GM18511 (cell line): ENCODE results near the gene FCHO2.
"Not testable (repeated sequence)": the region's sequence is repeated elsewhere in the genome, so short reads cannot be mapped to it uniquely, and the experiment has no call there.

ENCODE experiments used
- ATAC-seq: cut with Tn5 transposase; IDR thresholded peaks from one replicate; pipeline ENCODE4 v1.9.1; 2021; ENCODE audit warnings: mild to moderate bottlenecking, moderate library complexity; ENCODE audit not compliant: unreplicated experiment

The FCHO2 gene, protein sequence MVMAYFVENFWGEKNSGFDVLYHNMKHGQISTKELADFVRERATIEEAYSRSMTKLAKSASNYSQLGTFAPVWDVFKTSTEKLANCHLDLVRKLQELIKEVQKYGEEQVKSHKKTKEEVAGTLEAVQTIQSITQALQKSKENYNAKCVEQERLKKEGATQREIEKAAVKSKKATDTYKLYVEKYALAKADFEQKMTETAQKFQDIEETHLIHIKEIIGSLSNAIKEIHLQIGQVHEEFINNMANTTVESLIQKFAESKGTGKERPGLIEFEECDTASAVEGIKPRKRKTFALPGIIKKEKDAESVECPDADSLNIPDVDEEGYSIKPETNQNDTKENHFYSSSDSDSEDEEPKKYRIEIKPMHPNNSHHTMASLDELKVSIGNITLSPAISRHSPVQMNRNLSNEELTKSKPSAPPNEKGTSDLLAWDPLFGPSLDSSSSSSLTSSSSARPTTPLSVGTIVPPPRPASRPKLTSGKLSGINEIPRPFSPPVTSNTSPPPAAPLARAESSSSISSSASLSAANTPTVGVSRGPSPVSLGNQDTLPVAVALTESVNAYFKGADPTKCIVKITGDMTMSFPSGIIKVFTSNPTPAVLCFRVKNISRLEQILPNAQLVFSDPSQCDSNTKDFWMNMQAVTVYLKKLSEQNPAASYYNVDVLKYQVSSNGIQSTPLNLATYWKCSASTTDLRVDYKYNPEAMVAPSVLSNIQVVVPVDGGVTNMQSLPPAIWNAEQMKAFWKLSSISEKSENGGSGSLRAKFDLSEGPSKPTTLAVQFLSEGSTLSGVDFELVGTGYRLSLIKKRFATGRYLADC

DNA sequence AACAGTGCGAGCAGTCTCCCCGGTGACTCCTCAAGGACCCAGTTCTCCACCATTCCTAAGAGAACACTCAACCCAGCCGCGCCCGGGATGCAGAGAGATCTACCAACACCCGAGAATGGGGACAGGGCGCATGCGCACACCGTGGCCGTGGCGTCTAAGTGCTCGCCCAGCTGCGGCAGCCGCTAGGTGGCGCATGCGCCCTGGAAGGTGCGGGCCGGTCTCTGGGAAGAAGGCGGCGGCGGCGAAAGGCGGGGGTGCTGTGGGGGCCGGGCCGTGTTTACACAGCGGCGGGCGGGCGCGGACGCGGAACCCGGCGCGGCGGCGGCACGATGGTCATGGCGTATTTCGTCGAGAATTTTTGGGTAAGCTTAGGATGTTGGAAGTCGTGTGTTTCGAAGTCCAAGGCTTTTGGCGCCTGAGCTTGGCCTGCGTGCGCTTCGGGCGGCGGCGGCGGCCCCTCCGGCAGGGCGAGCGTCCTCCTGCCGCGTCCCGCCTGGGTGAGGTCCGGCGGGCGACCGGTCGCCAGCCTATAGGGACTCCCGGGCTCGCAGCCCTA lies at the start of gene FCHO2:
Gene FCHO2 (plus strand): TSS at position 274 of the 556 bp plus-strand sequence. CDS start 56 bp downstream, at position 330.
- ATAC-seq: peak; percentile 96

DNA sequence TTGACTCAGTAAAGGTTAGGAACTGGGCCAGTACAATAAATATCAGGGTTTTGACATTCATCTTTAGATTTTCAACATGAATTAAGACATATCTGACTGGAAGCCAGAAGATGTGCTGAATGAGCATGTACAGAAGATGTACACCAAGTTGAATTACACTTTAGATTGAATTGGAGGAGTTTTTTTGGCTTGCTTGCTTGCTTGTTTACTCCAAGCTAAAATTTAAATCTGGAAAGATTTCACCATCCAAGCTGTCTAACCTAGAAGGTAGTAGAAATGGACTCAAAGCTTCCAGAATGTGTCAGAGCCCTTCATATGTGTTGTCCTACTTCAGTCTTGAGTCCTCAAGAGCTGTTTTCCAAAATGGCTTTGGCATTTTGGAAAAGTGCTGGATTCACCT lies 49.0 kb upstream of the FCHO2 start:
- no peak for ATAC-seq

DNA sequence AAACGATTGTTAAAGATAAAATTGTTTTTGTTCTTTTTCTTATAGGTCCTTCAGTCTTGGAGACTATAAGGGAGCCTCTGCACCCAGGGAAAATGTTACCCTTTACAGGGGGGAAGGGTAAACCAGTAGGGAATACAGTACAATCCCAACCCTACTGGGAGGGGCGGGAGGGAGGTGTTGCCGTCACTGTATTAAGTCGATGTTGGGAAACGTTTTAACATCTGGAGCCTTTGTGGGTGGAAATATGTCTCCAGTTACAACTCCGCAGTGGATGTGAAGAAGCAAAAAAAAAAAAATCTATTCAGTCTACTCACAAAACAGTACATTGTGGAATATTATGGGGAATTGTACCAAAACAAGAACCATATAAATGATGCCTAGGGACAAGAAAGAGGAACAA lies 47.2 kb upstream of the FCHO2 start:
- no peak for ATAC-seq

DNA sequence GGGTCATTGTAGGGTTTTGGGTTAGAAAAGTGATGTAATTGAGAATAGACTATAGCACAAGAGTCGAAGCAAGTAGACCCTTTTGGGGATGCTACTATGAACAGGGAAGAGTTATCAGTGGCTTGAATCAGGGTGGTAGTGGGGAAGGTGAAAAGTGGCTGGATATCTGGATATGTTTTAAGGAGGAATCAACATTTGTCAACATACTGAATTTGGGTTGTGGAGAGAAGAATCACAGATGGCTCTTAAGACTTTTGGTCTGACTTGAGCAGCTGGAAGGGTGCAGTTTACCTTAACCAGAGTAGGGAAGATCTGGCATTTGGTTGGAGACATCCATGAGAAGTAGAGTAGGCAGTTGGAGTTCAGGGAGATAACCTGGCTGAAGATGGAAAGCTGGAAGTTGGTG lies 38.5 kb upstream of the FCHO2 start:
- ATAC-seq: no peak

DNA sequence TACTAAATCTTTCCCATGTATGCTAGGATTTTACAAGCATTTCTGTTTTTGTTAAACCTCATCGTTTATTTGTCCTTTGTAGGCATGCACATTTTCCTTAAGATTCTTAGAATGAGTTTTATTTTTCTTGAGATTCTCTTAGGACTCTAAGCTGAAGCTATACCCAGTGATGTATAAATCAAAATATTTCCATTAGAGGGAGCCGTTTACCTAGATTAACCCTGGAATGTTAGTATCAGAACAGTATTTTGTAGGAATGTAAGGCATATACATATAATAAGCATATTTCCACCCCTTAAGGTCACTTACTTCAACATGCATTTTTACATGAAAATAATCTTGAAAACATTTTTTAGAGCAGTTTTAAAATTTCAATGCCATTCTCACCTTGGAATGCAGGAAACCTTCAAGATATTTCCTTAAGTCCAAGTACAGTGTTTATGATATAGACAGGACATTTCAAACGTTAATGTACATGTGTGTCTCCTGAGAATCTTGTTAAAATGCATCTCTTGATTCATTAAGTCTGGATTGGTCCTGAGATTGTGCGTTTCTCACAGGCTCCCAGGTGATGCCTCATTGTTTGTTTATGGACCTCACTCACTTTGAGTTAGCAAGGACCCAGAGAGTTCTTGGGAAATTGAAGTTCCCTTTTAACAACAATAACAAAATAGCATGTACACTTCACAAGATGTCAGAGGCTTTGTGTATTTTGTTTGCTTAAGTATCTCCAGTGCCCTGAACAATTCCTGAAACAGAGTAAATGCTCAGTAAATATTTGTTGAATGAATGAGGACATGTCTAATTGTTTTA lies 34.9 kb upstream of the FCHO2 start:
- ATAC-seq: no peak

DNA sequence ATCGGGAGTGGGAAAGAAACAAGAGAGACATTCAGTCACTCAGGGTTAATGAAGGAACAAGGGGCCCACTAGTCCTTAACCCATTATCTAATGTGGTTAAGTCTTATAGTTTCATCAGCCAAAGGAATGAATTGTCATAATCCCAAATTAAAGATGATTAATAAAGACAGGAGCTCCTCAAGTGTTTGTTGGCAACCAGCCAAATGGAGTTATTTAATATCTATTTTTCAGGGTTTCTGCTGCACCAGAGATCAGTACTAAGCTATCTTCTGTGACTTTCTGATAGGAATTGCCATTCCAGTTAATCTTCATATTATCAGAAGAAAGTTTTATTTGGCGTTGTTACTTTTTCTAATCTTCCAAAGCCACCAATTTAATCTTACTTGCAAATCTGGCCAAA lies 34.0 kb upstream of the FCHO2 start:
- no peak for ATAC-seq

DNA sequence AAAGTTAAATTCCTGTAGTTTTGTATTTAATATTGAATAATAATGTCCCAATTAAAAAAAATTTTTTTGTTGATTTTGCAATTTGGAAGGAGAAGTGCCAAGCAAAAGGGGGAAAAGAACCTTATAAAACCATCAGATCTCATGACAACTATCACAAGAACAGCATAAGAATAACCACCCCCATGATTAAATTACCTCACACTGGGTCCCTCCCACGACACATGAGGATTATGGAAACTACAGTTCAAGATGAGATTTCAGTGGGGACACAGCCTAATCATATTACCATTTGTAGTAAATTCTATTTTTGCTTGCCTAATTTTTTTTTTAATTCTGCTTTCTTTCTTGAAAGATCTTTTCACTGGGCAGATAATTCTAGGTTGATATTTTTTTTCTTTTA lies 33.4 kb upstream of the FCHO2 start:
- no peak for ATAC-seq

DNA sequence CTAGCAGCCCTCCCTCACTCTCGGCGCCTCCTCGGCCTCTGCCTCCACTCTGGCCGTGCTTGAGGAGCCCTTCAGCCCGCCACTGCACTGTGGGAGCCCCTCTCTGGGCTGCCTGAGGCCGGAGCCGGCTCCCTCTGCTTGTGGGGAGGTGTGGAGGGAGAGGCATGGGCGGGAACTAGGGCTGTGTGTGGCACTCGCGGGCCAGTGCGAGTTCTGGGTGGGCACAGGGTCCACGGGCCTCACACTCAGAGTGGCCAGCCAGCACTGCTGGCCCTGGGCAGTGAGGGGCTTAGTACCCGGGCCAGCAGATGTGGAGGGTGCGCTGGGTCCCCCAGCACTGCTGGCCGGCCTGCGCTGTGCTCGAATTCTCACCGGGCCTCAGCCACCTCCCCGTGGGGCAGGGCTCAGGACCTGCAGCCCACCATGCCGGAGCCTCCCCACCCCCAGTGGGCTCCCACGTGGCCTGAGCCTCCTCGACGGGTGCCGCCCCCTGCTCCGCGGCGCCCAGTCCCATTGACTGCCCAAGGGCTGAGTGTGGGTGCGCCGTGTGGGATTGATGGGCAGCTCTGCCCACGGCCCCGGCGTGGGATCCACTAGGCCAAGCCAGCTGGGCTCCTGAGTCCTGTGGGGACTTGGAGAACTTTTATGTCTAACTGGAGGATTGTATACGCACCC lies 30.4 kb upstream of the FCHO2 start:
- no peak for ATAC-seq

DNA sequence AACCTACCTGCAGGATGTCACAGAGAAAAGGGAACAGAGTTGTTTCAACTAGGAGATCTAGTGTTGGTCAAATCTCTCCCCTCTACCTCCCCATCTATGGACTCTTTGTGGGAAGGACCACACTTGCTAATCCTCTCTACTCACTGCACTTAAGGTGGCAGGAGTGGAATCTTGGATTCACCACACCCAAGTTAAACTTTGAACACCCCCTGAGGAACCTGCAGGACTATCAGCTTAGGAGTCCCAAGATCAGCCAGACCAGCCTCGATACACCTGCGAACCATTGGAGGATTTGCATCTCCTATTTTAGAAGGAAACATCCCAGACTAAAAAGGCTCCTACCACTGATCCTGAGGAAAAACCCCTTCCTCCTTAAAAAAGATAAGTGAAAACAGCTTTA lies 23.2 kb upstream of the FCHO2 start:
- not testable (repeated sequence) for ATAC-seq

DNA sequence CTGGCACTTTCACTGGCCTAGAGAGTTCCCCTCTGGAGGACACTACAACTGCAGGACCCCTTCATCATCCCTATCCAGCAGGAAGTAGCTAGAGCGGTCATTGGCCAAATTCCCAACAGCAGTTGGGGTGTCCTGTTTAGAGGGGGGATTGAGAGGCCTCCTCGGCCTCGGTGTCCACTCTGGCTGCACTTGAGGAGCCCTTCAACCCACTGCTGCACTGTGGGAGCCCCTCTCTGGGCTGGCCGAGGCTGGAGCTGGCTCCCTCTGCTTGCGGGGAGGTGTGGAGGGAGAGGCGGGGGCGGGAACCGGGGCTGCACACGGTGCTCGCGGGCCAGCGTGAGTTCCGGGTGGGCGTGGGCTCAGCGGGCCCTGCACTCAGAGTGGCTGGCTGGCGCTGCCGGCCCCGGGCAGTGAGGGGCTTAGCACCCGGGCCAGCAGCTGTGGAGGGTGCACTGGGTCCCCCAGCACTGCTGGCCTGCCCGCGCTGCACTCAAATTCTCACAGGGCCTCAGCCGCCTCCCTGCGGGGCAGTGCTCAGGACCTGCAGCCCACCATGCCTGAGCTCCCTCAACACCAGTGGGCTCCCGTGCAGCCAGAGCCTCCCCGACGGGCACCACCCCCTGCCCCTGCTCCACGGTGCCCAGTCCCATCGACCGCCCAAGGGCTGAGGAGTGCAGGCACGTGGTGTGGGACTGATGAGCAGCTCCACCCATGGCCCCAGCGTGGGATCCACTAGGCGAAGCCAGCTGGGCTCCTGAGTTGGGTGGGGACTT lies 20.7 kb upstream of the FCHO2 start:
- not testable (repeated sequence) for ATAC-seq

DNA sequence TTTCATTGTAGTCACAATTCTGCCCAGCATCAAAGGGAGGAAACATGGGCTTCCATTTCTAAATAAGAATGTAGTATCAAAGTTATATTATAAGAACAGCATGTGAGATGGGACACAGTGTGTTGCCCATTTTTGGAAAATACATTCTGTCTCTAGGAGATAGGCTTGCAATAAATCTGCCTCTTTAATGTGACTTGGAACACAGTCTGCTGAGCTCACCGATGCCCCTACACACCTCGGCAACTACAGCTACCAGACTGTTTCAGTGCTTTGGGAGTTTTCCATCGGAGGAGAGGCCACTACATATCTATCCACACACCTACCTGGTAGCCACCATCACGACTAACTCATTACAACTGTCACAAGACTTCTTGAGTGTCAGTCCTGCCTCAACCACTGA lies 18.9 kb upstream of the FCHO2 start:
- ATAC-seq: no peak

DNA sequence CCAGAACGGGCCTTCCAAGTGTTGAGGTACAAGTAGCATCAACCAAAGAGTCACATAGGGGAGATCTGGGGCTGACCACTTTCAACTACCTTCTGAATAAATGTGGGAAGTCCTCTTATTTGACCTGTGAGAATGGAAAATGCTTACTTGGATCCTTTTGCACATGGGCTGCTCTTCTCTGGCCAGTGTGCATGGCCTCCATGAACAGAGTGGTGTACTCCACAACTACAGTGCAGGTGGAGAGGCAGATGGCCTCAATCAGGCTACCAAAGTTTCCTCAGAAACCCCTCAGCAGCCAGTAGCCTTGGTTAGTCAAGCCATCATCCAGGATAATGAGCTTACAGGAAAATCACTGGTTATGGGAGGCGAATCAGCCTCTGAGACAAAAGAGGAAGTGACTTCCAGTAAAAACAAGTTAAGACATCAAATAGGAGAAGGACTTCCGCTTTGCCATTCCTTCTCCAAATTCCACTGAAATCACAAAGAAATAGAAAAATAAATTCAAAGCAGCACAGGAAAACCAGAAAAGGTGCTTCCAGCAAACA lies 18.3 kb upstream of the FCHO2 start:
- ATAC-seq: no peak

DNA sequence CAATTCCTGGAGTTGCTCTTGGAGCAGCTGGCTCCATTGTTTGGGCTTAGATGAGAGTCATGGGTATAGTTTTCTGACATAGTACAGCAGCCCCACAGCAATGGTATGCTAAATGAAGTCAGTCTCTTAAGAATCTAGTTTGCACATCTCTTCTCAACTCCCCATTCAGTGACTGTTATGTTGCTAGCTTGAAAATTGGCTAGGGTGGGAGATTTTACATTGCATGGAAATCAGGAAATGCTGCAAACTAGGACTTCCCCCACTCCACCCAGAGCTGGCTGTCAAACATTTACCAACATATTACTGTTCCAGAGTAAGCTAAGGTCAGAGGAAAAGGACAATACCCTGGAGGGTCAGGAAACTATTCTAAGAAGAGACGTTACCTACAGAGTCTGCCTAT lies 17.6 kb upstream of the FCHO2 start:
- ATAC-seq: no peak

DNA sequence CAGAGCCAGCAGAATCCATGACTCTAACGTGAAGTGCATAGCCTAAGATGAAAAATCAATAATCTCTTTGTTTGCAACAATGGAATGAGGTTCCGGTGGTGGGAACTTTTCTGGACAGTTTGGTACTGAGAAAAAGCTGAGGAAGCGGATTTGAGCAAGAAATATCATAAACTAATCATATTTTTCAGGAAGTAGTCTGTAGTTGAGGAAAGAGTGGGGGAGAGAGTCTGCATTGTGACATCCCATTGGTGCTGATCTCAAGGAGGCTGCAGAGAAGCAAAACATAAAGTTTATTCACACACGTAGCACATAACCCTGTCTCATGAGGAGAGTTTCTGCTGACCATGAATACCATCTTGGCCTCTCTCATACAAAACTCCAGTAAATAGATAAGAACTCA lies 15.8 kb upstream of the FCHO2 start:
- no peak for ATAC-seq

DNA sequence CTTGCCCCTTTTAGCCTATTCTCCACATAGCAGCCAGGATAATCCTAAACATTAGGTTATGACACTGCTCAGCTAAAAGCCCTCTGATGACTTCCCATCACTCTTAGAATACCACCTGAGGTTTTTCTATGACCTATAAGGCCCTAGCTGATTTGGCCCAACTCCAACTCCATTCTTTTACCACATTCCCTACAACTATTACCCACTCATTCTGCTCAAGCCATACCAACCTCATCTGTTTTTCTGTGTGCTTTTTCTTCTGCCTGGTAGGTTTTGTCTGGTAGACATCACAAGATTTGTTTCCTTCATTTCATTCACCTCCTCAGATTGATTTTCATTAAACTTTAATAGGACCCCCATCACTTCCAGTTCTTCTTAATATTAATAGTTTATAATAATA lies 12.5 kb upstream of the FCHO2 start:
- ATAC-seq: no peak

DNA sequence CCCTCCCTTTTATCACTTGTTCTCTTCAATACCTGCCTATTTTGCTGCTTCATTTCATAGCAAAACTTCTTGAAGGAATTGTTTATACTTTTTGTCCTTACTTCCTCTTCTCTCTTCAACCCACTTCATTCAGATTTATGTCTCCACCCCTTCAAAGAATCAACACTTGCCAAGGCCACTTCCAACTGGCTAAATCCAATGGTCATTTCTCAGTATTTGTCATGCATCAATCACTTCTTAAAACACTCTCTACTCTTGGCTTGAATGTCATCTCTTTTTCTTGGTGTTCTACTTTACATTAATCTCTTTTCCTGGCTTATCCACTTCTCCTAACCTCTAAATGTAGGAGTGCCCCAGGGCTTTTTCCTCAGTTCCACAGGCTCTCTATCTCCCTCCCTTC lies 8.3 kb upstream of the FCHO2 start:
- no peak for ATAC-seq

DNA sequence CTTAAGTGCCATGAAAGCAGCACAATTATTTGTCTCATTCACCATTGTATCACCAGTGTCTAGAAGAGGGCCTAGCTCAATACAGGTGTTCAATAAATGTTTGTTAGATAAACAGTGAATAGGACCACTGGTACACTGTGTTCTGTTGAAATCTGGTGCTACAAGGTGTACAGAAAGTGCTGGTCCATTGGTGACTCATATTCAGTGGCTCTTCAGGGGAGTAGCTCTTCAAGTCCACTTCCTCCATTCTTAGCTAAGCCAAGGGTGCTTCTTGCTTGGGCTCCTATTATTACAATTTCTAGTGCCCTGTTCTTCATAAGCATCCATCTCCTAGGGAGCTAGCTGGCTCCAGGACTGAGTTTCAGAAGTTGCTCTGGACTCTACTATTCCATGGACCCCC lies 6.4 kb upstream of the FCHO2 start:
- ATAC-seq: no peak

DNA sequence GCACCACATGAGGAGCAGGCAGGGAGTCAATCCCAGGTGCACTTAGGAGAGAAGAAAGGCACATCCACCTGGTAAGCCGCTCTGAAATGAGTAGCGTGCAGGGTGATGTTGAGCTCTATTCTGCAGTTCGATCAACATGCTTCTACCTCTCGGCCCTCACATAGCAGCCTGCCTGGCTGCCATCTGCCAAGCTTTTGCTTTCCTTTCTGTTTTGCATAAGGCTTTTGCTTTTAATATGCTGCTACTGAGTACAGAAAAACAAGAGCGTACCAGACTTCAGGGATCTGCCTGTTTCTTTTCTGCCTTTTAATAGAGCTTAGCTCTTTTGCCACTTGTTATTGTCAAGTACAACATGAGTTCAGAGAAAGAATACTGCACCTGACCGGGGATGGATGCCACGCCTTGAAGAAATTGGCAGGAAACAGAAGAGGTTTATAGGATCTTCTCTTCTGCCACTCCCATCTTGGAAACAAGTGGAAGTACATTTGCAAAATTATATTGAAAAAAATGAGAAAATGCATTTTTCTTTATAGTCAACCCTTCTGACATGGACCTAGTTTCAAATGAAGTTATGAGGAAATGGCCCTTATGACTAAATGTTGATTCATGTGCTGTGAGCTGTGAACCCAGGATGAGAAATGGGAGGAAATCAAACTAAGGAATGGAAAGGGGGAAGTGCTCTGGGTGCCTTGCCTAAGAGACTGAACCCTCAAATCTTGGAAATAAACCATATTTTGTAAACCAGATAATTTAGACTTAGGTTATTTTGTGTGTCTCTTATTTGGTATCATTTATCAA lies 4.0 kb upstream of the FCHO2 start:
- no peak for ATAC-seq

DNA sequence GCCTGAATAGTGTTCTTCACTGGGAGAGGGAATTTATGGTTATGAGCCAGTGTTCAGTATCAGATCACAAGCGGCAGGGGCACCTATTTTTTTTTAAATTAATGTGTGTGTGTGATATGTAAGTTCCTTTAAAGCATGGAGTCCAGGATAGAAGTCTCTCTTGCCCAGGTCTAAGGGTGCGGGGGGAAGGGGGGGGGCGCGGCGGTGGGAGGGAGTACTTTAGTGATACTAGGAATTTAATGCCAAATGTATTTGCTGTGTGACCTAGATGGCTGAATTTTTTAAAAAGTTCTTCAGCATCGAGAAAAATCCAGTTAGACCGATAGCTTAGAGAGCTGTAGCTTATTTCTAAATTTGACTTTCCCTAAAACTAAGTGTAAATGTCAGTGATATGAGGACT lies 1.5 kb upstream of the FCHO2 start:
- no peak for ATAC-seq
